ENCODE measurements around the gene NPR1.

DNA sequence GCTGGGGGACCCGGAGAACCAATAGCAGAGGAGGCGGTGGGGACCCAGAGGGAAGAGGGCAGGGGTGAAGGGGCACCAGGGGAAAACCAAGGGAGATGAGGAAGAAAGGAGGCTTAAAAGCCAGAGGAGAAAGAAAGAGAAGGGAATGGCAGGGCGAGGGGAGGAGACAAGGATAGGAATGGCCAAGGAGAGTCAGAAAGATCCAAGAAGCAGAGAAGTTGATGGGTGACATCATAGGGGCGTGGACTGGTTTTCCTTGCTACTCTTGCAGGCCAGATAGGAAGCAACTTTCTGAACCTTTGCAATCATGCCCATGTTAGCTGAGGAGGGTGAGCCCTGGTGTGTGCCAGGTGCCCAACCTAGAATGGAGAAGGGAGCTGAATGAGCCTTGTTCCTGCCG lies 5.4 kb downstream of the NPR1 start:
- TF ChIP-seq, protein P1, sequence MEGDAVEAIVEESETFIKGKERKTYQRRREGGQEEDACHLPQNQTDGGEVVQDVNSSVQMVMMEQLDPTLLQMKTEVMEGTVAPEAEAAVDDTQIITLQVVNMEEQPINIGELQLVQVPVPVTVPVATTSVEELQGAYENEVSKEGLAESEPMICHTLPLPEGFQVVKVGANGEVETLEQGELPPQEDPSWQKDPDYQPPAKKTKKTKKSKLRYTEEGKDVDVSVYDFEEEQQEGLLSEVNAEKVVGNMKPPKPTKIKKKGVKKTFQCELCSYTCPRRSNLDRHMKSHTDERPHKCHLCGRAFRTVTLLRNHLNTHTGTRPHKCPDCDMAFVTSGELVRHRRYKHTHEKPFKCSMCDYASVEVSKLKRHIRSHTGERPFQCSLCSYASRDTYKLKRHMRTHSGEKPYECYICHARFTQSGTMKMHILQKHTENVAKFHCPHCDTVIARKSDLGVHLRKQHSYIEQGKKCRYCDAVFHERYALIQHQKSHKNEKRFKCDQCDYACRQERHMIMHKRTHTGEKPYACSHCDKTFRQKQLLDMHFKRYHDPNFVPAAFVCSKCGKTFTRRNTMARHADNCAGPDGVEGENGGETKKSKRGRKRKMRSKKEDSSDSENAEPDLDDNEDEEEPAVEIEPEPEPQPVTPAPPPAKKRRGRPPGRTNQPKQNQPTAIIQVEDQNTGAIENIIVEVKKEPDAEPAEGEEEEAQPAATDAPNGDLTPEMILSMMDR (IDR thresholded peaks at IDR 0.05 in 4 of 5, conservative IDR thresholded peaks at IDR 0.05 in 1 of 5): no peak
- TF ChIP-seq POLR2A (IDR thresholded peaks at IDR 0.05): no peak

All from gastrocnemius medialis (tissue), 4 donors.